Pulmonary artery endothelial cell (primary cell): ENCODE measurements around the gene TNK2. TPM values are rescaled to one million over a fixed set of nuclear protein-coding genes. Genes with fewer than 3 reads are reported as not detected.
A peak's percentile ranks its signal among the peaks of the same experiment; 100 is the strongest.

Experiments used
- DNase-seq: peaks from one replicate; pipeline ENCODE4 v3.0.0-alpha.2; 2011; ENCODE audit warnings: low read depth, low spot score
- total RNA-seq: library from RNA; depleted of rRNA; stranded (reverse); fragments of >200 nt; gene quantifications from 2 replicates; pipeline ENCODE4 v1.2.3, GENCODE V29; 2014

TNK2 gene
- total RNA-seq, 1 donor from 2014 or later, result 8.0 TPM

GRCh38 chr3:195899701-195900435 lies 8.5 kb downstream of the TNK2 start:
- DNase-seq, result no peak

- DNase-seq, result no peak
Measured at GRCh38 chr3:195897853-195898415, 10.4 kb downstream of the TNK2 start.

GRCh38 chr3:195897081-195897852 lies 11.1 kb downstream of the TNK2 start:
- DNase-seq, result no peak

- DNase-seq, result peak; percentile 51
Measured at GRCh38 chr3:195896361-195897080, 11.8 kb downstream of the TNK2 start.

GRCh38 chr3:195895861-195896360 lies 12.4 kb downstream of the TNK2 start:
- no peak for DNase-seq

- no peak for DNase-seq
Measured at GRCh38 chr3:195895078-195895860, 13.1 kb downstream of the TNK2 start.

- no peak for DNase-seq
Measured at GRCh38 chr3:195893916-195894465, 14.4 kb downstream of the TNK2 start.

- DNase-seq, result no peak
Measured at GRCh38 chr3:195893516-195893915, 14.8 kb downstream of the TNK2 start.

- no peak for DNase-seq
Measured at GRCh38 chr3:195893044-195893395, 15.3 kb downstream of the TNK2 start.

GRCh38 chr3:195892105-195893043 lies 16.0 kb downstream of the TNK2 start:
- no peak for DNase-seq

- no peak for DNase-seq
Measured at GRCh38 chr3:195891431-195892104, 16.8 kb downstream of the TNK2 start.

GRCh38 chr3:195889870-195890295 lies 18.5 kb downstream of the TNK2 start:
- DNase-seq, result no peak

- DNase-seq, result no peak
Measured at GRCh38 chr3:195888981-195889869, 19.1 kb downstream of the TNK2 start.

GRCh38 chr3:195888311-195888761 lies 20.0 kb downstream of the TNK2 start:
- DNase-seq, result no peak

- no peak for DNase-seq
Measured at GRCh38 chr3:195887670-195888069, 20.7 kb downstream of the TNK2 start.

- DNase-seq, result peak; percentile 82
Measured at GRCh38 chr3:195886181-195887141, 21.9 kb downstream of the TNK2 start.
